Hepatocyte (in vitro differentiated cells): ENCODE measurements around the gene ANKRD13D. TPM values are rescaled to one million over a fixed set of nuclear protein-coding genes. Genes with fewer than 3 reads are reported as not detected.

Experiments used
- DNase-seq: peaks from one replicate; pipeline ENCODE4 v3.0.0-alpha.2; 2016; ENCODE audit warnings: low spot score
- H2AFZ ChIP-seq: fragments of 200-600 bp; sonication (generic); 2 replicates; pipeline ENCODE4 v1.6.0; 2016; ENCODE audit warnings: antibody characterized with exemption, mild to moderate bottlenecking
- H3K27ac ChIP-seq: fragments of 200-600 bp; sonication (generic); 2 replicates; pipeline ENCODE4 v1.5.1; 2016; ENCODE audit warnings: mild to moderate bottlenecking
- H3K27me3 ChIP-seq: fragments of 200-600 bp; sonication (generic); 2 replicates; pipeline ENCODE4 v1.6.1; 2016
- H3K36me3 ChIP-seq: fragments of 200-600 bp; sonication (generic); replicated peaks from 2 replicates; pipeline ENCODE4 v1.5.1; 2016; ENCODE audit warnings: low read depth; ENCODE audit not compliant: insufficient read depth
- H3K4me1 ChIP-seq: fragments of 200-600 bp; sonication (generic); 2 replicates; pipeline ENCODE4 v1.5.1; 2016; ENCODE audit warnings: mild to moderate bottlenecking, moderate library complexity; ENCODE audit not compliant: insufficient read depth
- H3K4me2 ChIP-seq: fragments of 200-600 bp; sonication (generic); 2 replicates; pipeline ENCODE4 v1.6.0; 2016
- H3K4me3 ChIP-seq: fragments of 200-600 bp; sonication (generic); 2 replicates; pipeline ENCODE4 v1.5.1; 2016; ENCODE audit warnings: mild to moderate bottlenecking
- H3K79me2 ChIP-seq: fragments of 200-600 bp; sonication (generic); 2 replicates; pipeline ENCODE4 v1.6.0; 2017; ENCODE audit warnings: mild to moderate bottlenecking
- H3K9me2 ChIP-seq: fragments of 200-600 bp; sonication (generic); replicated peaks from 2 replicates; pipeline ENCODE4 v1.6.0; 2017; ENCODE audit warnings: mild to moderate bottlenecking; ENCODE audit not compliant: insufficient read depth
- H3K9me3 ChIP-seq: fragments of 200-600 bp; sonication (generic); 2 replicates; pipeline ENCODE4 v1.5.1; 2016; ENCODE audit warnings: low read depth, mild to moderate bottlenecking
- H4K20me1 ChIP-seq: fragments of 200-600 bp; sonication (generic); 2 replicates; pipeline ENCODE4 v1.6.0; 2016; ENCODE audit warnings: mild to moderate bottlenecking; ENCODE audit not compliant: insufficient read depth, poor library complexity, severe bottlenecking
- CTCF ChIP-seq: fragments of 200-600 bp; sonication (generic); IDR thresholded peaks from 2 replicates; pipeline ENCODE4 v1.5.1; 2016; ENCODE audit warnings: antibody characterized with exemption, mild to moderate bottlenecking; ENCODE audit not compliant: poor library complexity
- EZH2 ChIP-seq: fragments of 200-600 bp; sonication (generic); IDR thresholded peaks from 2 replicates; pipeline ENCODE4 v1.6.1; 2016; ENCODE audit warnings: antibody characterized with exemption, mild to moderate bottlenecking, borderline replicate concordance
- EZH2phosphoT487 ChIP-seq: fragments of 200-600 bp; sonication (generic); IDR thresholded peaks from one replicate; pipeline ENCODE4 v1.6.1; 2018; ENCODE audit warnings: antibody characterized with exemption, mild to moderate bottlenecking, low read depth, moderate library complexity; ENCODE audit not compliant: unreplicated experiment, severe bottlenecking
- WGBS: methylation state at CpG from one replicate; pipeline ENCODE4 v1.1.6; 2016; ENCODE audit warnings: low lambda C conversion rate; ENCODE audit errors: missing lambda C conversion rate; 5-methylcytosine and 5-hydroxymethylcytosine counted together
- polyA plus RNA-seq: library from polyadenylated mRNA; unstranded; fragments of >200 nt; fragmentation: Nextera tagmentation; extraction: Ambion mirVana; gene quantifications from 2 replicates; pipeline ENCODE4 v1.2.1, GENCODE V29; 2016
- total RNA-seq: library from RNA; depleted of rRNA; stranded (reverse); fragments of >200 nt; gene quantifications from 2 replicates; pipeline ENCODE4 v1.2.3, GENCODE V29; 2014

Gene ANKRD13D
- total and polyA plus RNA-seq, 2 experiments from 2014 or later = 25.3 to 49.5 TPM

- no peaks in the 10 kb centered on the region for H3K27me3 ChIP-seq
- no peak for TF ChIP-seq CTCF
- TF ChIP-seq EZH2 = no peak
- TF ChIP-seq EZH2phosphoT487 = no peak
- no peaks in the 10 kb centered on the region for H3K36me3 ChIP-seq
- no peak for DNase-seq
- H3K27ac ChIP-seq = no peak overlapping the region
- H3K4me3 ChIP-seq = no peak overlapping the region
- H2AFZ ChIP-seq = no peak overlapping the region
- no peaks in the 10 kb centered on the region for H3K9me3 ChIP-seq
- no peaks in the 10 kb centered on the region for H3K9me2 ChIP-seq
- no peak overlapping the region for H3K4me2 ChIP-seq
- peaks cover 3% of the 10 kb centered on the region for H4K20me1 ChIP-seq
- H3K79me2 ChIP-seq = peaks cover 7% of the 10 kb centered on the region
- no peaks in the 10 kb centered on the region for H3K4me1 ChIP-seq
- WGBS = 77% methylated on average over 1 of the region's 1 CpG
Observed at GRCh38 chr11:67251841-67252240, 37.3 kb upstream of the ANKRD13D start.

GRCh38 chr11:67252831-67253239 is 36.3 kb upstream of the ANKRD13D start:
- H3K36me3 ChIP-seq = no peaks in the 10 kb centered on the region
- H3K4me3 ChIP-seq = no peak overlapping the region
- H3K4me2 ChIP-seq = no peak overlapping the region
- 86% methylated on average over 4 of the region's 4 CpGs for WGBS
- no peak for DNase-seq
- no peaks in the 10 kb centered on the region for H3K9me3 ChIP-seq
- H3K9me2 ChIP-seq = no peaks in the 10 kb centered on the region
- peaks cover 3% of the 10 kb centered on the region for H4K20me1 ChIP-seq
- peaks cover 3% of the 10 kb centered on the region for H3K79me2 ChIP-seq
- TF ChIP-seq CTCF (no peak), EZH2phosphoT487 (no peak), EZH2 (no peak)
- no peak overlapping the region for H2AFZ ChIP-seq
- no peaks in the 10 kb centered on the region for H3K27me3 ChIP-seq
- no peaks in the 10 kb centered on the region for H3K4me1 ChIP-seq
- H3K27ac ChIP-seq = peak overlapping the region; percentile 42

- Histone ChIP-seq H4K20me1 (peaks cover 3% of the 10 kb centered on the region), H3K9me3 (no peaks in the 10 kb centered on the region), H3K9me2 (no peaks in the 10 kb centered on the region), H2AFZ (no peak overlapping the region), H3K27ac (peak overlapping the region; percentile 34), H3K4me3 (no peak overlapping the region), H3K27me3 (no peaks in the 10 kb centered on the region), H3K4me2 (no peak overlapping the region), H3K4me1 (no peaks in the 10 kb centered on the region), H3K79me2 (peaks cover 1% of the 10 kb centered on the region), H3K36me3 (no peaks in the 10 kb centered on the region)
- TF ChIP-seq CTCF (no peak), EZH2phosphoT487 (no peak), EZH2 (no peak)
- 96% methylated on average over 14 of the region's 14 CpGs for WGBS
- no peak for DNase-seq
Observed at GRCh38 chr11:67253872-67254624, 35.1 kb upstream of the ANKRD13D start.
